Endodermal cell (in vitro differentiated cells): ENCODE results near the gene EPHB3. TPM values are rescaled to one million over a fixed set of nuclear protein-coding genes. Genes with fewer than 3 reads are reported as not detected.

Experiments
- DNase-seq: peaks from one replicate; pipeline ENCODE4 v3.0.0-alpha.2; 2017
- H3K27ac ChIP-seq: 2 replicates; pipeline ENCODE4 v1.5.1; 2013; ENCODE audit warnings: mild to moderate bottlenecking, low read depth, low read length, moderate library complexity
- H3K27me3 ChIP-seq: 2 replicates; pipeline ENCODE4 v1.6.1; 2013; ENCODE audit warnings: mild to moderate bottlenecking, low read length, moderate library complexity; ENCODE audit not compliant: insufficient read depth, control insufficient read depth, poor library complexity, severe bottlenecking
- H3K36me3 ChIP-seq: 2 replicates; pipeline ENCODE4 v1.7.0; 2013; ENCODE audit warnings: mild to moderate bottlenecking, low read length, moderate library complexity; ENCODE audit not compliant: control insufficient read depth, insufficient read depth
- H3K4me1 ChIP-seq: one replicate; pipeline ENCODE4 v1.7.0; 2013; ENCODE audit warnings: low read length; ENCODE audit not compliant: control insufficient read depth, insufficient read depth
- H3K4me3 ChIP-seq: 2 replicates; pipeline ENCODE4 v1.5.1; 2013; ENCODE audit warnings: mild to moderate bottlenecking, low read length, moderate library complexity
- H3K9ac ChIP-seq: 2 replicates; pipeline ENCODE4 v1.6.1; 2013; ENCODE audit warnings: mild to moderate bottlenecking, low read length, moderate library complexity; ENCODE audit not compliant: poor library complexity, severe bottlenecking; ENCODE audit errors: extremely low read depth
- H3K9me3 ChIP-seq: 2 replicates; pipeline ENCODE4 v1.6.1; 2013; ENCODE audit warnings: mild to moderate bottlenecking, low read length, moderate library complexity; ENCODE audit not compliant: control insufficient read depth
- H3K27ac Mint-ChIP-seq: 2 replicates; pipeline ENCODE4 v1.8.0; 2020; ENCODE audit warnings: mixed read lengths
- H3K27me3 Mint-ChIP-seq: 2 replicates; pipeline ENCODE4 v1.8.0; 2021; ENCODE audit warnings: mild to moderate bottlenecking, mixed read lengths; ENCODE audit not compliant: insufficient read depth
- H3K36me3 Mint-ChIP-seq: 2 replicates; pipeline ENCODE4 v1.8.0; 2020; ENCODE audit warnings: low read depth, mixed read lengths
- H3K4me1 Mint-ChIP-seq: 2 replicates; pipeline ENCODE4 v1.8.0; 2020; ENCODE audit warnings: mixed read lengths
- H3K4me3 Mint-ChIP-seq: 2 replicates; pipeline ENCODE4 v1.8.0; 2020; ENCODE audit warnings: mild to moderate bottlenecking, moderate library complexity, mixed read lengths
- H3K9me3 Mint-ChIP-seq: 2 replicates; pipeline ENCODE4 v1.8.0; 2020; ENCODE audit warnings: mild to moderate bottlenecking, mixed read lengths
- CTCF ChIP-seq: fragments of 200-600 bp; sonication (generic); conservative IDR thresholded peaks from 2 replicates; pipeline ENCODE4 v1.5.0; 2021; ENCODE audit warnings: antibody characterized with exemption, mild to moderate bottlenecking
- WGBS, 2 experiments: methylation state at CpG; one replicate each; pipeline versions ENCODE4 v1.1.5 to v1.1.7; 2013; ENCODE audit warnings: missing lambda C conversion rate in 2 of 2, mixed read lengths in 1 of 2; ENCODE audit not compliant: insufficient coverage in 1 of 2, insufficient read length in 1 of 2; 5-methylcytosine and 5-hydroxymethylcytosine counted together
- total RNA-seq, 2 donors: library from RNA; stranded (reverse); fragmentation: NEBNext Ultra II Directional in 1 of 2; extraction: Animal tissue kit (Norgen Biotek cat#: 25700) in 1 of 2; gene quantifications; 2 replicates in 1 of 2; 3 replicates in 1 of 2; pipeline ENCODE4 v1.2.1, GENCODE V29; 2021

The EPHB3 gene
- total RNA-seq, 2 donors from 2014 or later, result 32.7 to 36.9 TPM

GRCh38 chr3:184538666-184539431 is 22.7 kb upstream of the EPHB3 start:
- H3K4me3 ChIP-seq, result no peak overlapping the region
- no peaks in the 10 kb centered on the region for H3K9me3 Mint-ChIP-seq
- no peak overlapping the region for H3K9ac ChIP-seq
- DNase-seq, result peak; percentile 69
- H3K4me3 Mint-ChIP-seq, result no peak overlapping the region
- TF ChIP-seq CTCF, result no peak
- H3K4me1 Mint-ChIP-seq, result peaks cover 4% of the 10 kb centered on the region
- no peak overlapping the region for H3K27ac ChIP-seq
- H3K4me1 ChIP-seq, result no peaks in the 10 kb centered on the region
- no peak overlapping the region for H3K27ac Mint-ChIP-seq
- H3K27me3 Mint-ChIP-seq, result peaks cover 14% of the 10 kb centered on the region
- whole genome bisulfite sequencing, 2 experiments, result 75 to 82% methylated on average over 7 to 14 of the region's 14 CpGs
- H3K27me3 ChIP-seq, result peaks cover 5% of the 10 kb centered on the region
- H3K36me3 ChIP-seq, result no peaks in the 10 kb centered on the region
- no peaks in the 10 kb centered on the region for H3K36me3 Mint-ChIP-seq
- H3K9me3 ChIP-seq, result no peaks in the 10 kb centered on the region

GRCh38 chr3:184539801-184540435 is 21.7 kb upstream of the EPHB3 start:
- peak; percentile 59 for TF ChIP-seq CTCF
- peaks cover 14% of the 10 kb centered on the region for H3K27me3 Mint-ChIP-seq
- no peaks in the 10 kb centered on the region for H3K9me3 Mint-ChIP-seq
- no peak overlapping the region for H3K4me3 Mint-ChIP-seq
- peak; percentile 82 for DNase-seq
- 82 to 84% methylated on average over 12 to 16 of the region's 16 CpGs for WGBS, 2 experiments
- Histone ChIP-seq H3K4me3 (no peak overlapping the region), H3K4me1 (no peaks in the 10 kb centered on the region), H3K36me3 (no peaks in the 10 kb centered on the region), H3K9me3 (no peaks in the 10 kb centered on the region), H3K27ac (no peak overlapping the region), H3K27me3 (peaks cover 5% of the 10 kb centered on the region), H3K9ac (no peak overlapping the region)
- peaks cover 6% of the 10 kb centered on the region for H3K4me1 Mint-ChIP-seq
- no peak overlapping the region for H3K27ac Mint-ChIP-seq
- H3K36me3 Mint-ChIP-seq, result no peaks in the 10 kb centered on the region

GRCh38 chr3:184540777-184541681 is 20.6 kb upstream of the EPHB3 start:
- H3K4me3 Mint-ChIP-seq, result no peak overlapping the region
- H3K4me1 Mint-ChIP-seq, result peaks cover 6% of the 10 kb centered on the region
- H3K9me3 Mint-ChIP-seq, result no peaks in the 10 kb centered on the region
- H3K9ac ChIP-seq, result no peak overlapping the region
- peaks cover 5% of the 10 kb centered on the region for H3K27me3 ChIP-seq
- WGBS, 2 experiments, result 56 to 73% methylated on average over 9 to 14 of the region's 14 CpGs
- no peaks in the 10 kb centered on the region for H3K36me3 ChIP-seq
- no peak overlapping the region for H3K27ac ChIP-seq
- no peaks in the 10 kb centered on the region for H3K4me1 ChIP-seq
- peaks cover 21% of the 10 kb centered on the region for H3K27me3 Mint-ChIP-seq
- H3K4me3 ChIP-seq, result no peak overlapping the region
- no peaks in the 10 kb centered on the region for H3K36me3 Mint-ChIP-seq
- peak; percentile 97 for TF ChIP-seq CTCF
- DNase-seq, result peak; percentile 98
- H3K27ac Mint-ChIP-seq, result no peak overlapping the region
- H3K9me3 ChIP-seq, result no peaks in the 10 kb centered on the region
